ENCODE measurements around the gene AFDN.
A peak's percentile ranks its signal among the peaks of the same experiment; 100 is the strongest.

The AFDN gene

DNA sequence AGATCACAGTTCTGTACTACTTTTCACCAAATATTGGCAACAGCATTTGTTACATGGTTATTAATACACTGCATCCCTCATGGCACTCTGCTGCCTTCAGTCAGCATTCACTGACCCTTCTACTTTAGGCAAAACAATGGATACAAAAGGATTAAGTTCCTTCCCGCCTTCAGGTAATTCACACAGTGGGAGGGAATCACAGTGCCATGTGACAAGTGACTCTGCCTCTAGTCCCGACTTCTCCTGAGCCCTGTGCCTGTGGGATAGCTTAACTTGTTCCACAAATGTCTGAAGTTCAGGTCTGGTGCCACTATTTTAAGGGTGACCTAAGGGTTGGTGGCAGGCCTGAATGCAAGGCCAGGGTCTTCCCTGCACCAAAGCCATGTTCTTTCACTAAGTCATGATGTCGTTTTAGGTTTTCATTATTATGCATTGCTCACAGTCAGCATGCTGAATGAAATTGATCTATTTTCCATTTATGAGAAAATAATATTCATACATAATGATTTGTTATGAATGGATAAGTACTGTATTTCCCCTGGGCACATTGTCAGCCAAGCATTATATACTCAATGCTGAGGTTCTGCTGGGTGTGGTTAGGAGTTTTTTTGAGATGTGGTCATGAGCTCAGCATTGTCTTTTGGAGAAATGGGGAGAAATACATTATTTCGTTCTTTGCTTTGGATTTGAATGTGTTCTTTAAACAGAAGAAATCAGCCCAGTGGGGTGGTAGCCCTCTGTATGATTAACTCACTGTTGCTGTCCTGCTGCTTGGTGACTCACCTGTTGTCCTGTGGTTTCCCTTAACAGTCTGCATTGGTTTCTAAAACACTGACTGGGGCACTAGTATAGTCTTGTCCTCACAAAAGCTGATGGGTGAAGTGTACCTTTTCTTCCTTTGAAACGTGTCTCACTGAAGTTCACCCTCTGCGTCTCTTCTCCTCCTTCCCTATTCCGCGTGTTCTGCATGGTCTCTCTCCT is 66.4 kb downstream of the AFDN start:
- H3K4me3 ChIP-seq (ENCODE audit: low read length), result no peak overlapping the region
- DNase-seq (ENCODE audit: low read depth), result peak; percentile 20
- TF ChIP-seq, protein P1, sequence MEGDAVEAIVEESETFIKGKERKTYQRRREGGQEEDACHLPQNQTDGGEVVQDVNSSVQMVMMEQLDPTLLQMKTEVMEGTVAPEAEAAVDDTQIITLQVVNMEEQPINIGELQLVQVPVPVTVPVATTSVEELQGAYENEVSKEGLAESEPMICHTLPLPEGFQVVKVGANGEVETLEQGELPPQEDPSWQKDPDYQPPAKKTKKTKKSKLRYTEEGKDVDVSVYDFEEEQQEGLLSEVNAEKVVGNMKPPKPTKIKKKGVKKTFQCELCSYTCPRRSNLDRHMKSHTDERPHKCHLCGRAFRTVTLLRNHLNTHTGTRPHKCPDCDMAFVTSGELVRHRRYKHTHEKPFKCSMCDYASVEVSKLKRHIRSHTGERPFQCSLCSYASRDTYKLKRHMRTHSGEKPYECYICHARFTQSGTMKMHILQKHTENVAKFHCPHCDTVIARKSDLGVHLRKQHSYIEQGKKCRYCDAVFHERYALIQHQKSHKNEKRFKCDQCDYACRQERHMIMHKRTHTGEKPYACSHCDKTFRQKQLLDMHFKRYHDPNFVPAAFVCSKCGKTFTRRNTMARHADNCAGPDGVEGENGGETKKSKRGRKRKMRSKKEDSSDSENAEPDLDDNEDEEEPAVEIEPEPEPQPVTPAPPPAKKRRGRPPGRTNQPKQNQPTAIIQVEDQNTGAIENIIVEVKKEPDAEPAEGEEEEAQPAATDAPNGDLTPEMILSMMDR (conservative IDR thresholded peaks at IDR 0.05; ENCODE audit: low read length), result no peak

DNA sequence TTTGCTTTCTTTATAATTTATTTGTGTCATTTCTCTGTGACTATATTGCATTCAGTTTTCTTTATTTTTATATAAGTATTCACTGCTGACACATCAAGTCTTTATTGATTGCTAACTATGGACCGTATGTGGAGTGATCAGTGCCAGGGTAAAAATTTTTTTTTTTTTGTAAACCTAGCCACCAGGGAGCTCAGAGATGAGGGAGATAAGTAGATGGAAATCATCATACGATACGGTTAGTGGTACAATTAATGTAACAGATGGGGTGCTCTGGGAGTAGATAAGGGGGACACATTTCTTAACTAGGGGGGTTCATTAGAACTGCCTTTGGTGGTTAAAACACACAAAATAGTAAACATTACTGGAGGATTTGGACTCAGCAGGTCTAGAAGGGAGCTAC is 68.3 kb downstream of the AFDN start:
- no peak for DNase-seq (ENCODE audit: low read depth)
- TF ChIP-seq, protein P1 (conservative IDR thresholded peaks at IDR 0.05; ENCODE audit: low read length), result no peak

DNA sequence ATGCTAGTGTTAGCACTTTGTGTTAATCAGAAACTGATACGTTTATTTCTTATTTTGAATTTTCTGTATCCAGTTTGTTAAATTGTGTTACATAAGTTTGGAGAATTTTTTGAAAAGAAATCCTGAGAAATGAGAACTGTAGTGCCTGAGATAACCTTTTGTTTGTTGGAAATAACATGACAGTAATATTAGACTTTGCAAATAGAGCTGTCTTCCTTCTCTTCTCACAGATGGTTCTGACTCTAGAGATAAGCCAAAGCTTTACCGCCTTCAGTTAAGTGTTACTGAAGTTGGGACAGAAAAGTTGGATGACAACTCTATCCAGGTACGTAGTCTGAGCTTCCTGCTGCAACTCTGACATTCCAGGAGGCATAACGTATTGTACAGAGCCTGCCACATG is 69.9 kb downstream of the AFDN start:
- TF ChIP-seq, protein P1 (conservative IDR thresholded peaks at IDR 0.05; ENCODE audit: low read length), result no peak
- H3K4me3 ChIP-seq (ENCODE audit: low read length), result no peak overlapping the region
- no peak for DNase-seq (ENCODE audit: low read depth)

More for the DNA sequence above, 68.3 kb downstream of the AFDN start:
- H3K4me3 ChIP-seq (ENCODE audit: low read length), result no peak overlapping the region

DNA sequence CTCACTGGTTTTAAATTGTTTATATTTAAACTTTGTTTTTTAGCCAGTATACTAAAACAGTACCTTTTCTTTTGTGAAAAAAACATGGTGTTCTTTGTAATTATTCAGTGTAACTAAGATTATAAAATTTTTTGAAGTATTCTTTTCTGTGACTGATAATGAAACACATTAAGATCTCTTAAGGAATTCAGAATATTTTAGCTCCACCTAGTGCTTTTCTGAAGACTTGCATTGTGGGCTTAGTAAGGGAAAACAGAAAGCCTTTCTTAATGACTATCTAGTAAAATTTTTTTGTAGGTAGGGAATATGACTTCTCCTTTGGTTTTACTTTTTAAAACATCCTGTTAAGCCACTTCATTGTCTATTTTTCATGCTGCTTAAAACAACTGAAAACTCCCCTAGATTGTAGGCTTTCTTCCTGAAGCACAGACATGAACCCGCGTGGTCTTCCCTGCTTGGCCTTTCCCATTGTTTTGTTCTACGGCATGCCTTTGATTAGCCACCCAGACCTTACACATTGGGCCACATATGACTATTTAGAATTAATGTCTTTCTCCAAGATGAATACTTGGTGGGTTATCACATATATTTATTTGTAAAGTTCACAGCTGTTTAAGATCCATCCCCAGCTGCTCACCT is 72.1 kb downstream of the AFDN start:
- H3K4me3 ChIP-seq (ENCODE audit: low read length), result no peak overlapping the region
- peak; percentile 59 for DNase-seq (ENCODE audit: low read depth)
- TF ChIP-seq, protein P1 (conservative IDR thresholded peaks at IDR 0.05; ENCODE audit: low read length), result peak; percentile 83

DNA sequence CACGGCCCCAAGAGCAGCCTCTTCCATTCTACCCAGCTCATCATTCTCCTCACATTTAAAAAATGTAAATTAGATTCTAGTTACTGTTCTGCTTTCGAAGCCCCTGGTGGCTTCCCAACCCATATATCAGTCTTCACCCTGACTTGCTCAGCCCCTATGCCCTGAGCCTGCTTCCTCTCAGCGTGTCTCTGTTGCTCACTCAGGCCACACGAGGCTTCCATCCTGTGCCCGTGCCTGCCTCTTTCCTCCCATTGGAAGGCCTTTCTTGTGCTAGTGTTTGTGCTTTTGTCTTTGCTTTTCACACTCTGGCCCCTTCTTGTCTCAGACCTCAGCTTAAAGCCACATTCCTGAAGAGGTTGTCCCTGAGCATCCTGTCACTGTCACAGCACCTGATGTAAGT is 78.1 kb downstream of the AFDN start:
- DNase-seq (ENCODE audit: low read depth), result no peak
- TF ChIP-seq, protein P1 (conservative IDR thresholded peaks at IDR 0.05; ENCODE audit: low read length), result no peak
- no peak overlapping the region for H3K4me3 ChIP-seq (ENCODE audit: low read length)

DNA sequence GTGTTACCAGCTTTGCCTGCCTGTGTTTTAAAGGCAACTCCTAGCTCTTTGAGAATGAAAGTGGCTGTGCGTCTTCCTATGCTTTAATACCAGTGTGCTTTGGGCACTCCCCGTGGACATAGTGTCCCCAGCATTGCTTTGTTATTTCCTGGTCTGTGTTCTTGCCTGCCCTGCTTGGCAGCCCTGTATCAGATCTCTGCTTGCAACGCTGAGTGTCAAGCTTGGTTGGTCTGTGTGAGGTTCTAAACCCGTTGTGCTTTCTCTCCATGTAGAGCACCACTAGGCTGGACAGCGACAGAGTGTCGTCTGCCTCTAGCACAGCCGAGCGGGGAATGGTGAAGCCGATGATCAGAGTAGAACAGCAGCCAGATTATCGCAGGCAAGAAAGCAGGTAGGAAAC is 80.2 kb downstream of the AFDN start:
- H3K4me3 ChIP-seq (ENCODE audit: low read length), result no peak overlapping the region
- no peak for DNase-seq (ENCODE audit: low read depth)

More for the DNA sequence above, 80.2 kb downstream of the AFDN start:
- TF ChIP-seq, protein P1 (conservative IDR thresholded peaks at IDR 0.05; ENCODE audit: low read length), result no peak

Measured in AG10803 (cell line).